Measurements from ENCODE around the gene TTC34.

Gene TTC34

GRCh38 chr1:2587860-2588571, 213.5 kb downstream of the TTC34 start:
- no peak for DNase-seq (ENCODE audit: low spot score)

GRCh38 chr1:2587071-2587859, 214.2 kb downstream of the TTC34 start:
- no peak for DNase-seq (ENCODE audit: low spot score)

- DNase-seq (ENCODE audit: low spot score) = peak; percentile 100
These were observed 215.1 kb downstream of the TTC34 start, which contains the start of gene PRXL2B for GRCh38 chr1:2586154-2587070. Gene PRXL2B (plus strand): TSS chr1:2586777. CDS start chr1:2586886, 109 bp downstream.

Measured in AG08396 (cell line).